GM21786 (cell line): Measurements from ENCODE around the gene C12orf76.
"Not testable (repeated sequence)": the region's sequence is repeated elsewhere in the genome, so short reads cannot be mapped to it uniquely, and the experiment has no call there.

Experiments
- ATAC-seq: cut with Tn5 transposase; IDR thresholded peaks from one replicate; pipeline ENCODE4 v1.9.1; 2021; ENCODE audit not compliant: unreplicated experiment

Gene C12orf76, protein sequence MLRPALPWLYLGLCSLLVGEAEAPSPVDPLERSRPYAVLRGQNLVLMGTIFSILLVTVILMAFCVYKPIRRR

DNA sequence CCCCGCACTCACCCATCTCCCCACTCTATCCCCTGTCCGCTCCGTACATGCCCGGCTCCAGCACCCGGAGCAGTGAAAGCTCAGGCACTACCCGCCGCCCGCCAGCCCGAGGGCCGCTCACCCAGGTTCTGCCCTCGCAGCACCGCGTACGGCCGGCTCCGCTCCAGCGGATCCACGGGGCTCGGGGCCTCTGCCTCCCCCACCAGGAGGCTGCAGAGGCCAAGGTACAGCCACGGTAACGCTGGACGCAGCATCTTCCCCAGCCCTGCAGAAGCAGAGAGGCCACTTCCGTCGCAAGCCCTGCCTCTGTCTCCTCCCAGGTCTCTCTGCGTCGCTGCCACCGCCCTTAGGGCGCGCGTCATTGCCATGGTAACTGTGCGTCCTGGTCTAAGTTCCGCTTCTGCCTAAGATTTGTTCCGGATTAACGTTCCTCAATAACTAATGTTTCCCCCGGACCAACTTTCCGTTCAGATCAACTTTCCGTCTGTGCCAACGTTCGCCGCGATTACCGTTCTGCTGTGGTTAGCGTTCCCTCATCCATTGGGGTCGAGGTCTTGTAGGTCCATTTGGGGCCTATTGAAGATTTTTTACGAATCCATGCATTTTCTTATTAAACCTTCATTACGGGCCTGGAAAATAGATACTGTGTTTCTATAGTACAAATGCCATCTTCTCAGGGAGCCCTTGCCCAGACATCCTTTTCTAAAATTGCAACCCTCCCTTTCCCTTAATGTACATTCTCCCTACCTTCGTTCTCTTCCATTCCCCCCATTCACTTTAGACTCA, at the start of gene C12orf76:
C12orf76 (minus strand) TSS at position 281 of the 786 bp plus-strand sequence; CDS start at position 254, 27 bp downstream.
- peak; percentile 99 for ATAC-seq

DNA sequence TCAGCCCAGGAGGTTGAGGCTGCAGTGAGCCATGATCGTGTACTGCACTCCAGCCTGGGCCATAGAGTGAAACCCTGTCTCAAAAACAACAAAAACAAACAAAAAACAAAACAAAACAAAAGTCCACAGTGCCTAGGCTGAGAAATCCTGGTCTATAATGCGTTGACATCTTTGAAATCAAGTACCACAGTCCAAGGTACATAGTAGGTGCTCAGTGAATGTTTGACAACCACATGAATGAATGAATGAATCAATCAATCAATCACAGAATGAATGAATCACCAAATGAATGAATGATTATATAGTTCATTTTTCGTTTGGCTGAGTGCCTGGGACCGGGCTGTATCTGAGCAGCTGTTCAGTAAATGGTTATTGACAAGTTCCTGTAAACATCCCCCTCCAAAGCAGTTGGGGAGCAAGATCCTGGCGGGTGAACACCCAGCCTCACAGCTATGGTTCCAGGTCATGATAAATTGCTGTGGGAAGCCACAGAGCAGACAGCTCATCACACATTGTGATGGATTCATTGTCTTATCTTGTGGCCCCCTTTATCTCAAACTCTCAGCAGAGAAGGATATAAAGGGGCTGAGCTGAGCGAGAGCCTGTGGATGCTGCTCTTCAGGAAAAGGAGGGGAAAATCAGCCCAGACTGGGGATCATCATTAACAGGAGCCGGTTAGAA, 45.4 kb upstream of the C12orf76 start:
- no peak for ATAC-seq

DNA sequence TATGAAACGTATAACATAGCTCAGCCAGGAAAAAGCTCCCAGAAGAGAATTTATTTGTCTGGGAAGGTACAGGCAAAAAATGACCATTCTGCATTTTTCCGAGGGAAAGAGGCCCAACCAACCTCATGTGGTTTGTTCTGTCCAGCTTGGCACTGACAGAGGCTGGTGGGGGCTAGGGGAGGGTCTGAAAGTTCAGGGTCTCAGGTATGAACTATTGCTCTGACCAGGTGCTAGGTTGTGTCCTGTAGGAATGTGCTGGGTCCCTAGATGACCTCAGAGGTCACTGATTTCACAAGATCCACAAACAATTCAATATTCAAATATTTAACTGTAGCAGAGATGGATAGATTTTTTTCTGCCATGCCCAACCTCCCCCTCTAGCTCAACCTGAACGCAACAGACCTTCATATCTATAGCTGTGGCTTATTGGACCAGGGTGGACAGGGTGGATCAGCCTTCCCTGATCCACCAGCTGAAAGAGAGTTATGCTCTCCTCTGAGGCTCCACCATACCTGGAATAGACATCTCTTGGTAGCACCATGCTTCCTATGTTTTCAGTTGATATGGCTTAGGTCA, 42.9 kb upstream of the C12orf76 start:
- ATAC-seq = no peak

DNA sequence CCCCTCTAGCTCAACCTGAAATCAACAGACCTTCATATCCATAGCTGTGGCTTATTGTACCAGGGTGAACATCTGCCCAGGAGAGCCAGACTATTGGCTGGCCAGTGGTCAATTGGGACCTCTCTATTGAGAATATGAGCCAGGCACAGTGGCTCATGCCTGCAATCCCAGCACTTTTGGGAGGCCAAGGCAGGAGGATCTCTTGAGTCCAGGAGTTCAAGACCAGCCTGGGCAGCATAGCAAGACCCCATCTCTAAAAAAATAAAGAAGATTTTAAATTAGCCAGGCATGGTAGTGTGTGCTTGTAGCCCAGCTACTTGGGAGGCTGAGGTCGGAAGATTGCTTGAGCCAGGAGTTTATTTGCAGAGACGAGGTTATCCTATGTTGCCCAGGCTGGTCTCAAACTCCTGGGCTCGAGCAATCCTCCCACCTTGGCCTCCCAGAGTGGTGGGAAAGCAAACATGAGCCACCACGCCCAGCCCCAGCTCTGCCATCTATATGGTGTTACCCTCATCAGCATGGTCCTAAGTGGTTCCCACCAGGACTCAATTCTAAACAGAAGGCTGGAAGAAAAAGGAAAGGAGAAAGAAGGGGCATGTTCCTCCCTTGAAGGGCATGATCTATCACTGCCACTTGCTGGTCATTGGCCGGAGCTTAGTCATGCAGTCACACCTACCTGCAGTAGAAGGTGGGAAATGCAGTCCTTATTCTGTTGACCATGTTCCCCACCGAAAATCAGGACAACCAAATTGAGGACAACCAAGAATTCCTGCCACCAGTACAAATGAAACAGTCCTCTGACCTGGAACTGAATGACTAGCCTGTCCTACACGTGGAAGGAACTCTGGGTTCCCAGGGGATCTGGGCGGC, 42.2 kb upstream of the C12orf76 start:
- ATAC-seq = no peak

DNA sequence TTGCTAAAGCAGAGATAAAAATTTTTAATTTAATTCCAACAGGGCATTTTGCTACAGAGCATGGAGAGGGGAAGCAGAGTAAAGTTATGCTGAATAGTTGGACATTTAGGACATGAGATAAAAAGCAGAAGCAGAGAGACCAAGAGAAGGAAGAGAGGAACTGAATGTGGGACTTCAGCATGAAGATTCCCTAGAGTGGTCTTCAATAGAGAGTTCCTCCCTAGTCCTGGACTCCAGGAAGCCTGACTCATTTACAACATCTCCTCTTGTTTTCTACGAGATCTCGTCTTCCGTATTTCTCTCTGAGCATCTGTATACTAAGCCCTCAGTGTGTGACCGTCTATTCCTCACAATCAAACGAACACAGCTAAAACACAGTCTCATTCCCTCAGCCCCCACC, 40.6 kb upstream of the C12orf76 start:
- ATAC-seq = no peak

DNA sequence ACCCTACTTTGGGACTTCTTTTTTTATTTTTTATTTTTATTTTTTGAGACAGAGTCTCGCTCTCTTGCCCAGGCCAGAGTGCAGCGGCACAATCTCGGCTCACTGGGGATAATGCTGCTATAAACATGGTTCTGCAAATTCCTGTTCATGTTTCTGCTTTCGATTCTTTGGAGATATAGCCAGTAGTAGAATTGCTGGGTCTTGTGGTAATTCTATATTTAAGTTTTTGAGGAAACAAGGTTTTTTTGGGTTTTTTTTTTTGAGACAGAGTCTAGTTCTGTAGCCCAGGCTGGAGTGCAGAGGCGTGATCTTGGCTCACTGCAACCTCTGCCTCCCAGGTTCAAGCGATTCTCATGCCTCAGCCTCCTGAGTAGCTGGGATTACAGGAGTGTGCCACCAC, 39.9 kb upstream of the C12orf76 start:
- not testable (repeated sequence) for ATAC-seq

DNA sequence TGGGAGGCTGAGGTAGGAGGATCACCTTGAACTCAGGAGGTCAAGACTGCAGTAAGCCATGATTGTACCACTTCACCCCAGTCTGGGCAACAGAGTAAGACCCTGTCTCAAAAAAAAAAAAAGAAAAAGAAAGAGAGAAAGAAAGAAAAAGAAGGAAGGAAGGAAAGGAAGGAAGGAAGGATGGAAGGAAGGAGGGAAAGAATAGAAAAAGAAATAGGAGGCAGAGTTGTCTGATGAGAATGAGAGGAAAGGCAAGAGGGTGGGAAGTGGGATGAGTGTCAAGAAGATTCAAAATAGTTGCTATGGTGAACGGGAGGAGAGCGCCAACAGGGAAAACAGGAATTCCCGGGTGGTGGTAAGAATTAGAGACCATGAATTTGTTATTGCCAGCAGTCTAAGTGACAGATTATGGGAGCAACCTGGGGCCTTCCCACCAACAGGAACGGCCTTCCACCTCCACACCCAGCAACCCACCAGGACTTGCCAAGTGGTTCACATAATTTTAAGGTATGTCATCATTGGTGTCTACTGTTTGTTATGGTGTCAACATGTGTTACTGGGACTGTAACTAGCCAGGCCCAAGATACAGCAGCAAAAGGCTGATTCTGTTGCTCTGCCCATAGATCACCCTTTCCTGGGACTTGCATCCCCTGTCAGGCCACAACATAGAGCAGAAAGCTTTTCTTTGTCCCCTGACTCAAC, 36.1 kb upstream of the C12orf76 start:
- no peak for ATAC-seq

DNA sequence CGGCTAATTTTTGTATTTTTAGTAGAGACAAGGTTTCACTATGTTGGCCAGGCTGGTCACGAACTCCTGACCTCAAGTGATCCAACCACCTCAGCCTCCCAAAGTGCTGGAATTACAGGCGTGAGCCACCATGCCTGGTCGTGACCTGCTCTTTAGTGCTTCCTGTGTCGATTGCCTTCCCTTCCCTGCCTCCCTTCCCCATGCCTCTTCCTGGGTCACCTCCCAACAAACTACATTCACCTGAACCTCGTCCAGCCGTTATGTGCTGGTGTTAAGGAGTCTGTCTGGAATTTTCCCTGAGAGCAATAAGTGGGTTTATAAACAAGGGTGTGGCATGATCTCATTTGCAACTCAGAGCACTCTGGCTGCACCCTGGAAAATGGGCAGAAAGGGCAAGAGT, 32.1 kb upstream of the C12orf76 start:
- no peak for ATAC-seq

DNA sequence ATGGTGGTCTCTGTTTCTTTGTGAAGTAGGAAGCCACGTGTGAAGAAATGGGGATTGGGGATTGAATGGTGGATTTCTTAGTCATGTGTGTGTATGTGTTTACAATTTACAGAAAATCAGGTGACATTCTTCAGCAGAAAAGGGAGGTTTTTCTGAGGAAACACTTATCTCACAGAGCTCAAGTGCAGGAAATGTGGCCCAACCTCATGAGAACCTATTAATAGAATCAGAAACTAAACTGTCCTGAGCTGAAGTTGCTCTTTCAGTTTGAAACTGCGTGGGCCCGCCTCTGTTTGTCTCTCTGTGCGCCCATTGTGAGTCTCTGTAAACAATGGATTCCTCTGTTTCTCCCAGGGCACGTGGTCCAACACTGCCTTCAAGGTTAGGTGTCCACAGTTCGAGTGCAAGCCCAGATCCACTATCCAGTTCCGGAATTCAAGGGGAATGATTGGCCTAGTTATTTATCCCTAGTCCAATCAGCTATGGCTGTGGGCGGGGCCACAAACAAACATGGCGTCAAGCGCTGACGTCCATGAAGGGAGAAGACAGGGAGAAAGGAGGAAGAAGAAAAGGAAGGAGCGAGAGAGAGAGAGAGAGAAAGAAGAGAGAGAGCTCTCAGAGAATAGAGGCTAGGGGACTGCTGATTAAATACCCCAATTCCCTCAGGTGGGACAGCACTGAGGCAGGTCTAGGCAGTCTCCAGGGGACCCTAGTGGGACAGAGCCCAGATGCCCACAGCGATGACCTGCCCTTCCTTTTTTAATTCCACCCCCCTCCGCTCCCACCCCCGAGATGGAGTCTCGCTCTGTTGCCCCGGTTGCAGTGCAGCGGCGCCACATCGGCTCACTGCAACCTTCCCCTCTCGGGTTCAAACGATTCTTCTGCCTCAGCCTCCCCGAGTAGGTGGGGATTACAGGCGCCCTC, 31.4 kb upstream of the C12orf76 start:
- peak; percentile 79 for ATAC-seq

DNA sequence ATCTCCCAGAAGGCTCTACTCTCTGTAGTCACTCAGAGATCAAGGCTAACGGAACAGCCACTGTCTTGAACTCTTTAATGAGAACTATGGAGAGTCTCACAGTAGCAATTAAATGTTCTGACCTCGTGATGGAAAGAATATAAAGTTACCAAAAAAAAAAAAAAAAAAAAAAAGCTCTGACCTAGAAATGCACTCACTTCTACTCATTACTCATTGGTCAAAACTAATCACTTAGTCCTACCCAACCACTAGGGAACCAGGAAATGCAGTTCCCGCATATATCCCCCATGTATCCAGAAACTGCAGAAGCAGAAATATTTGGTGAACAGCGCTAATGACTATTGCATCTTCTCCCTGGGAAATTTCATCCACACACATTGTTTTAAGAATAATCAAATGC, 29.5 kb upstream of the C12orf76 start:
- no peak for ATAC-seq

DNA sequence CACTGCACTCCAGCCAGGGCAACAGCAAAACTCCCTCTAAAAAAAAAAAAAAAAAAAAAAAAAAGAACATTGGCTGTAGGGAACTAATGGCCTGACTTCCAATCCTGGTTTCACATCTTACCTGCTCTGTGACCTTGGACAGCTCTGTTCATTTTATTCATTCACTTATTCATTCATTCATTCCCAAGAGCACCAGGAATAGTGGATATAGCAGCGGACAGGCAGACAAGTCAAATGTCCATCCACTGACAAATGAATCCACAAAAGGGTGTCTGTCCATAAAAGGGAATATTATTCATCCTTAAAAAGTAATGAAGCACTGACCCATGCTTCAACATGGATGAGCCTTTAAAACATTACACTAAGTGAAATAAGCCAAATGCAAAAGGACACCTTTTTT, 27.6 kb upstream of the C12orf76 start:
- ATAC-seq = no peak

DNA sequence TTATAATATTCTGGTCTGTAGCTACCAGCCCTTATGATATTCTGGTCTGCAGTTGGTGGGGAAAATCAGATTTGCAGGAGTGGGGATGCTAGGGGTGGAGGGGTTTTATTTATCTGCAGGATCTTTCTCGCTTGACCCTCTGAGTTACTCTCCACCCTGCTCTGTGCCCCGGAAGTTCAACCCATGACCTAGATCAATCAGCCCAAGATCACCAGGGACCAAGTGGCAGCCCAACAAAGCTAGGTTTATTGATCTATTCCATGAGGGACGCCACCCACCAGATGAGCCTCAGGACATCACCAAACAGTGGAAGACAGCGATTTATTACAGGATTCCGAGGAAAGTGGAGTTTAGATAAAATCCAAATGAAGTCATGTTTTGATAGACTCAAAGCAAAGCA, 25.8 kb upstream of the C12orf76 start:
- ATAC-seq = no peak

DNA sequence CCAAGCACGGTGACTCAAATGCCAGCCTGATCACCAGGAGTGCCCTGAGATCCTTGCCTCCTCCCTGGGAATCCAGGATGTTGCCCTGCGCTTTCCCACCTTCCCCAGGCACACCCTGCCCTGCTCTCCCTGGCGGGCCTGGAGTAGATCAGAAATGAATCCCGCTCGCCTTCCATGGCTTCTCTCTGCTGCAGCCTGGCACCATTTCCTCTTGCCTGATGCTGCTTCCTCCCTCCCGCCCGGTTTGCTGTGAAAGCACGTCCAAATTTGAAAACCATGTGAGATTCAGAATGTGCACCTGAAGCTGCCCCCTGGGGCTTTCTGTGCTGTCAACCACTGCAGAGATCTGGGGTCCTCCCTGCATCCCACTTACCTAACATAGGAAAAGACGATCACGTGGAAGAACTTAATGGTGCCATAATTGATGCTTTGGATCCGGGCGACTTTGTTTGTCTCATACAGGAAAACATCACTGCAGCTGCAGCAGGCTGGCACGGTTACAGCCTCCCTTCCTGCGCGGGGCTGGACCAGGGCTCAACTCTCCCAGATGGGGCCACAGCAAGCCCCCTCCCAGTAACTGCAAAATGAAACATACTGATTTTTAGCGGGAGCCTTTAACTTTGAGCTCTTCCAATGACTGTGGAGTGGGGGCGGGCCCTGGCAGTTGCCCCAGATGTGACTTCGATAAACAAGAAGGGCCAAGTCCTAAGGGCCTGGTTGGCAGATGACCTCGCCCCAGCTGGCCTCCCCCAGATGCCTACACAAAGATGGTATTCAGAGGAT, 24.9 kb upstream of the C12orf76 start:
- ATAC-seq = no peak

DNA sequence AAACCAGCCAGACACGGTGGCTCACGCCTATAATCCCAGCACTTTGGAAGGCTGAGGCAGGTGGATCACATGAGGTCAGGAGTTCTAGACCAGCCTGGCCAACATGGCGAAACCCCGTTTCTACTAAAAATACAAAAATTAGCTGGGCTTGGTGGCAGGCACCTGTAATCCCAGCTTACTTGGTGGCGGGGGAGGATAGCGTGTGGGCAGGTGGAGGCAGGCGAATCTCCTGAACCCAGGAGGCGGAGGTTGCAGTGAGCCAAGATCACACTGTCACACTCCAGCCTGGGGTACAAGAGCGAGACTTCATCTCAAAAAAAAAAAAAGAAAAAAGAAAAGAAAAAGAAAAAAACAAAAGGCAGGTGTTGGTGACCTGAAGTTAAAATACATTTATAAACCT, 24.3 kb upstream of the C12orf76 start:
- ATAC-seq = not testable (repeated sequence)

DNA sequence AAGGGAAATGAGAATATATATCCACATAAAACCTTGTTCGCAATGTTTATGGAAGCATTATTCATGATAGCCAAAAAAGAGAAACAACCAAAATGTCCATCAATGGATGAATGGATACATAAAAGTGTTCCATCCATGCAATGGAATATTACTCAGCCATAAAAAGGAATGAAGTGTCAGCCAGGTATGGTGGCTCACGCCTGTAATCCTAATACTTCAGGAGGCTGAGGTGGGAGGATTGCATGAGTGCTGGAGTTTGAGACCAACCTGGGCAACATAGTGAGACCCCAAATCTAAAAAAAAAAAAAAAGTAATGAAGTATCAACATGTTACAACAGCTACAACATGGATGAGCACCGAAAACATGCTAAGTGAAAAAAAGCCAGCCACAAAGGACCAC, 23.6 kb upstream of the C12orf76 start:
- ATAC-seq = no peak

DNA sequence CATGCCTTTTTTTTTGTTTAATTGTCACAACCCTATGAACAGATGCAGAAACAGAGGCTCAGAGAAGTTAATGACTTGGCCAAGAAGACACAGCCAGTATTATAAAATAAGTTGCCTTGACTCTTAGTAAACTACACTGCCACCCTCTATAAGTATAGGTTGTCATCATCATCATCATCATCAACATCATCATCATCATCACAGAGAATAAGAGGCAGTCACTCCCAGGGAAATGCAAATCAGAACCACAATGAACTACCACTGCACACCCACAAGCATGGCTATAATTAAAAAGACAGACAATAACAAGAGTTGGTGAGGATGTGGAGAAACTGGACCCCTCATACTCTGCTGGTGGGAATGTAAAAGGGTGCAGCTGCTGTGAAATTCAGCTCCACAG, 23.2 kb upstream of the C12orf76 start:
- no peak for ATAC-seq

DNA sequence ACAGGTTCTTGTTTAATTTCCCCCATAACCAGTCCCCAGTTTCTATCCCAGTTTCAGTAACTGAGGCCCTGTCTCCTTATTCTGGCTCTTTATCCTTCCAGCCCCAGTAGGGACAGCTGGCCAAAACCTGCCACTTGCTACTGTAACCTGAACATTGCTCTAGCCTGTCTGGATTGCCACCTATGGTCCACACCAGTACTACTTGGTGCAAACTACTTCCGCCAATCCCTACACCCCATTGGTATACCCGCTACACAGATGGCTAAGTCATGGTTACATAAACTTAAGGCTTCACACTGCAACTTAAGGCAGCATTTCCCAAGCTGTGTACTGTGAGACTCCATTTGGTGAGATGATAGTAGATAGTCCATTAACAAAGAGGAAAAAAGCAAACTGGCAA, 20.3 kb upstream of the C12orf76 start:
- no peak for ATAC-seq

DNA sequence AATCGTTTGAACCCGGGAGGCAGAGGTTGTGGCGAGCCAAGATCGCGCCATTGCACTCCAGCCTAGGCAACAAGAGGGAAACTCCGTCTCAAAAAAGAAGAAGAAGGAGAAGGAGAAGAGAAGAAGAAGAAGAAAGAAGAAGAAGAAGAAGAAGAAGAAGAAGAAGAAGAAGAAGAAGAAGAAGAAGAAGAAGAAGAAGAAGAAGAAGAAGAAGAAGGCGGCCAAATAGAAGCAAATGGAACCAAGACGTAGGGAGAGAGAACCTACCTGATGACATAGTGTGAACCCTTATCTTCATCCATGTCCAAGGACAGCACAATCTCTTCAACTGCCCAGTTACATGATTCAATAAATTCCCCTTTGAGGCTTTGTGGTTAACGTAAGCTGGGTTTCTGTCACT, 19.8 kb upstream of the C12orf76 start:
- not testable (repeated sequence) for ATAC-seq

DNA sequence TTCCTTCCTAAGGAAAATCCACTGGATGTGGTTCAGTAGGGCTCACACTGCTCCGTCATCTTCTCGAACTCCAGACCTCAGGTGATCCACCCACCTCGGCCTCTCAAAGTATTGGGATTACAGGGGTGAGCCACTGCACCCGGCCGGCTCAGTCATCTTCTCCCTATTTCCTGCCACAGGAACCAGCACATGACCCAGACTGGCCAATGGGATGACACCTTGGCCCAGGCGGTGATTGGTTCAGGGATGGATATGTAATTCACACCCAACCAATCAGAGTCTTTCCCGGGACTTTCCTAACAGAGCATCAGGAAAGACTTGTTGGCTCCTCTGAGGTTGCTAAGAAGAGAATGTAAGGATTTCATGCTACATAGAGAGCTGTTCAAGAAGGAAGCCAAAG, 19.2 kb upstream of the C12orf76 start:
- ATAC-seq = no peak
